Measurements from ENCODE around the gene IL3.

Gene IL3

DNA sequence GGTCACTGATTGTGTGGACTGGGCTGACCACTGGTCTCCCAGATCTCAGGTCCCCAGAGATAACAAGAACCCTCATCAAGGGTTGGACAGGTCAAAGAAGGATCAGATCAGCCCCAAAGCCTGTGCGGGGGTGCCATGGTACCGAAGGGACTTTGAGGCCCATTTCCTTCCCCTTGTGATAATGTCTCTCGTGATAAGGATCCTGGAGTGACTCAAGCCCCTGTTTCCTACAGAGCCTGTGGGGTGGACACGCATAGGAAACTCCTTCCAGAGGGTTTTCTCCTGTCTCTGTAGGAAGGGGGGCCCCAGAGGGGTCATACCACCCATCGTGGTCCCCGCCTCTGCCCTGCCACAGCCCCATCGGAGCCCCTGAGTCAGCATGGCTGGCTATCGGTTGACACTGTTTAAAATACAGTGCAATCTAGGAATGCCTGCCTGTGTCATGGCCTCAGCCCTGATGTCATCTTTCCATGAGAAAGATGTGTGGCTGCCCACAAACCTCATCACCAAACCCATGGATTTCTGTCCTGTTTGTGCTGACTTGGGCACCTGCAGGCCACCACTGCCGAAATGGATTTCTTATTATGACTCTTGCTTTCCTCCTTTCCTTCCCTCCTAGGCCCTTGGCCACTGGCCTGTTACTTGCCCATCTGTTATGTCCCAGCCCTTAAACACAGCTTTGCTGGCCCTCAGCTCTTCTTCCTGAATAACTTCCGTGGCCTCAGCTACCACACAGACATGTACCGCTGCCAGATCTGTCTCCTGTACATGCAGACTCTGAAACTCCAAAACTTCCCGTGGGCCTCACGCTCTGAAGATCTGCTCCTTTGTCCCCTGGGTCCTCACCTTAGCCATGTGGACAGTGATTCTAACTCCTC lies 10.2 kb downstream of the IL3 start:
- TF ChIP-seq GLIS3 (CRISPR knock-in tag; IDR thresholded peaks at IDR 0.05) (no peak), RARB (CRISPR knock-in tag; IDR thresholded peaks at IDR 0.05) (no peak), ZNF565 (CRISPR knock-in tag; conservative IDR thresholded peaks at IDR 0.05; ENCODE audit: low read depth) (no peak), ESRRG (CRISPR knock-in tag; IDR thresholded peaks at IDR 0.05) (no peak), POU6F1 (CRISPR knock-in tag; IDR thresholded peaks at IDR 0.05; ENCODE audit: borderline replicate concordance, low read depth) (no peak), CSRNP3 (CRISPR knock-in tag; IDR thresholded peaks at IDR 0.05) (no peak), CSDC2 (CRISPR knock-in tag; IDR thresholded peaks at IDR 0.05) (no peak), PATZ1 (CRISPR knock-in tag; IDR thresholded peaks at IDR 0.05; ENCODE audit: borderline replicate concordance) (no peak), BACH2 (CRISPR knock-in tag; IDR thresholded peaks at IDR 0.05; ENCODE audit: borderline replicate concordance) (no peak), ZFP3 (CRISPR knock-in tag; IDR thresholded peaks at IDR 0.05) (no peak), PPARA (CRISPR knock-in tag; IDR thresholded peaks at IDR 0.05; ENCODE audit: borderline replicate concordance) (no peak), ZC3H10 (CRISPR knock-in tag; IDR thresholded peaks at IDR 0.05) (no peak), ZNF8 (CRISPR knock-in tag; IDR thresholded peaks at IDR 0.05) (no peak), ZFP30 (CRISPR knock-in tag; IDR thresholded peaks at IDR 0.05) (no peak), ISL1 (CRISPR knock-in tag; IDR thresholded peaks at IDR 0.05) (no peak), TCF4 (CRISPR knock-in tag; IDR thresholded peaks at IDR 0.05; ENCODE audit: borderline replicate concordance) (no peak), TSHZ2 (CRISPR knock-in tag; IDR thresholded peaks at IDR 0.05) (no peak), TOX (CRISPR knock-in tag; IDR thresholded peaks at IDR 0.05; ENCODE audit: borderline replicate concordance) (no peak)
- TF ChIP-seq, protein P1, sequence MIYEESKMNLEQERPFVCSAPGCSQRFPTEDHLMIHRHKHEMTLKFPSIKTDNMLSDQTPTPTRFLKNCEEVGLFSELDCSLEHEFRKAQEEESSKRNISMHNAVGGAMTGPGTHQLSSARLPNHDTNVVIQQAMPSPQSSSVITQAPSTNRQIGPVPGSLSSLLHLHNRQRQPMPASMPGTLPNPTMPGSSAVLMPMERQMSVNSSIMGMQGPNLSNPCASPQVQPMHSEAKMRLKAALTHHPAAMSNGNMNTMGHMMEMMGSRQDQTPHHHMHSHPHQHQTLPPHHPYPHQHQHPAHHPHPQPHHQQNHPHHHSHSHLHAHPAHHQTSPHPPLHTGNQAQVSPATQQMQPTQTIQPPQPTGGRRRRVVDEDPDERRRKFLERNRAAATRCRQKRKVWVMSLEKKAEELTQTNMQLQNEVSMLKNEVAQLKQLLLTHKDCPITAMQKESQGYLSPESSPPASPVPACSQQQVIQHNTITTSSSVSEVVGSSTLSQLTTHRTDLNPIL (CRISPR knock-in tag; IDR thresholded peaks at IDR 0.05; ENCODE audit: low read depth), result no peak
- no peak for ATAC-seq

DNA sequence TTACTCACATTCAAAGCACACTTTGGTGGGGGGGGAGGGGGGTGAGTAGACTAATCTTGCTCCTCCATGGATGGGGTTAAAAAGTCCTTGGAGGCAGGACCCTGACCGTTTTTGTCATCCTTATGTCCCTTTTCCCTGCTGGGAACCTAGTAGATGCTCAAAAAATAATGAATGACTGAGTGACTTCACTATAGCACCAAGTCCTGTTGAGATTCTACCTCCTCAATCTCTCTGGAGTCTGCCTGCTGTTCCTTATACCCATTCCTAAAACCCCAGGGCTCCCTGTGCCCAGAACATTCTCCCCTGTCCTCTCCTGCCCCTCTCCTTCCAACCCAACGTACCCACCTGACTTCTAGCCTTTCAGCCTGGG lies 10.9 kb downstream of the IL3 start:
- no peak for ATAC-seq
- TF ChIP-seq, protein P1 (CRISPR knock-in tag; IDR thresholded peaks at IDR 0.05; ENCODE audit: low read depth), result no peak

DNA sequence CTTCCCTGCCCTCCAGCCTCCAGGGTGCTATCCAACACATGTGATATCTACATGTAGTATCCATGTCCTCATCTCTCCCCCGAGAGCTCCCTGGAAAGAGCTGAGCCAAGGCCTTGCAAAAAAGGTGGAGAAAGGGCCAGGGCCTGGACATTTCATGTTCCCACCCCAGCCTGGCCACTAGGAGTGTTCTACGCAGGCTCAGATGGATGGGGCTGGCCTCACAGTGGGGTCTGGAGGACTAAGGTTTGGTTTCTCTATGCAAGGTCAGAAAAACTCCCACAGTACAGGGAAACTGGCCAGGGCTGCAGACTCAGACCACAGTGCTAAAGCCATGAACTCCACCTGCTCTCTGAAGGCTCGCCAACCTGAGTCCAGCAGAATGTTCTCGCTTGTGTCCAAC lies 11.6 kb downstream of the IL3 start:
- no peak for ATAC-seq
- TF ChIP-seq ZC3H10 (CRISPR knock-in tag; IDR thresholded peaks at IDR 0.05) (no peak), ISL1 (CRISPR knock-in tag; IDR thresholded peaks at IDR 0.05) (no peak), TOX (CRISPR knock-in tag; IDR thresholded peaks at IDR 0.05; ENCODE audit: borderline replicate concordance) (no peak), ZNF565 (CRISPR knock-in tag; conservative IDR thresholded peaks at IDR 0.05; ENCODE audit: low read depth) (no peak), POU6F1 (CRISPR knock-in tag; IDR thresholded peaks at IDR 0.05; ENCODE audit: borderline replicate concordance, low read depth) (no peak), TSHZ2 (CRISPR knock-in tag; IDR thresholded peaks at IDR 0.05) (no peak), ZNF8 (CRISPR knock-in tag; IDR thresholded peaks at IDR 0.05) (no peak), SNAI2 (CRISPR knock-in tag; IDR thresholded peaks at IDR 0.05) (no peak), RARB (CRISPR knock-in tag; IDR thresholded peaks at IDR 0.05) (no peak), BACH2 (CRISPR knock-in tag; IDR thresholded peaks at IDR 0.05; ENCODE audit: borderline replicate concordance) (no peak)
